Glomerular endothelial cell (primary cell): Measurements from ENCODE around the gene GGT6. TPM values are rescaled to one million over a fixed set of nuclear protein-coding genes. Genes with fewer than 3 reads are reported as not detected.
"Not testable (repeated sequence)": the region's sequence is repeated elsewhere in the genome, so short reads cannot be mapped to it uniquely, and the experiment has no call there.

Source experiments
- DNase-seq: peaks from one replicate; pipeline ENCODE4 v3.0.0-alpha.2; 2011; ENCODE audit warnings: low read depth, low spot score; ENCODE audit errors: extremely low read depth
- total RNA-seq: library from RNA; depleted of rRNA; stranded (reverse); fragments of >200 nt; gene quantifications from 2 replicates; pipeline ENCODE4 v1.2.3, GENCODE V29; 2015

The GGT6 gene
- total RNA-seq, 1 donor from 2014 or later = not detected

GRCh38 chr17:4592240-4593005 is 32.0 kb upstream of the GGT6 start:
- DNase-seq = no peak

- DNase-seq = no peak
These were observed 31.2 kb upstream of the GGT6 start for GRCh38 chr17:4591529-4591928.

- DNase-seq = no peak
These were observed 30.6 kb upstream of the GGT6 start for GRCh38 chr17:4590981-4591453.

- DNase-seq = not testable (repeated sequence)
These were observed 29.7 kb upstream of the GGT6 start for GRCh38 chr17:4590042-4590441.

GRCh38 chr17:4588898-4589625 is 28.7 kb upstream of the GGT6 start:
- no peak for DNase-seq

- no peak for DNase-seq
These were observed 28.0 kb upstream of the GGT6 start for GRCh38 chr17:4588391-4588790.

GRCh38 chr17:4587803-4588202 is 27.4 kb upstream of the GGT6 start:
- no peak for DNase-seq

- no peak for DNase-seq
These were observed 26.8 kb upstream of the GGT6 start for GRCh38 chr17:4587195-4587594.

- DNase-seq = no peak
These were observed 25.7 kb upstream of the GGT6 start for GRCh38 chr17:4586043-4586442.

- no peak for DNase-seq
These were observed 25.2 kb upstream of the GGT6 start for GRCh38 chr17:4585638-4585994.

- DNase-seq = no peak
These were observed 24.7 kb upstream of the GGT6 start for GRCh38 chr17:4584917-4585637.

GRCh38 chr17:4584101-4584916 is 23.9 kb upstream of the GGT6 start, which contains the start of gene SMTNL2:
SMTNL2 (plus strand) TSS chr17:4584529; CDS start chr17:4584606, 77 bp downstream.
- no peak for DNase-seq

GRCh38 chr17:4583782-4584100 is 23.4 kb upstream of the GGT6 start:
- no peak for DNase-seq

- DNase-seq = no peak
These were observed 22.8 kb upstream of the GGT6 start for GRCh38 chr17:4583206-4583605.

- no peak for DNase-seq
These were observed 22.3 kb upstream of the GGT6 start for GRCh38 chr17:4582691-4583090.

GRCh38 chr17:4582101-4582501 is 21.7 kb upstream of the GGT6 start:
- DNase-seq = no peak

- DNase-seq = no peak
These were observed 19.9 kb upstream of the GGT6 start for GRCh38 chr17:4580291-4580690.

- DNase-seq = no peak
These were observed 19.3 kb upstream of the GGT6 start for GRCh38 chr17:4579678-4580077.

- not testable (repeated sequence) for DNase-seq
These were observed 18.0 kb upstream of the GGT6 start for GRCh38 chr17:4578349-4578748.

- DNase-seq = no peak
These were observed 17.1 kb upstream of the GGT6 start for GRCh38 chr17:4577386-4577993.
